HEK293T (cell line): ENCODE measurements around the gene IFT80.

ENCODE experiments used
- ARNT ChIP-seq: fragments of 450-650 bp; IDR thresholded peaks from 2 replicates; pipeline ENCODE4 v1.6.1; 2017; ENCODE audit warnings: mild to moderate bottlenecking
- BHLHE40 ChIP-seq: fragments of 450-650 bp; IDR thresholded peaks from 2 replicates; pipeline ENCODE4 v1.6.1; 2016; ENCODE audit warnings: mild to moderate bottlenecking, moderate library complexity, borderline replicate concordance
- FOXK2 ChIP-seq: fragments of 450-650 bp; IDR thresholded peaks from 2 replicates; pipeline ENCODE4 v1.6.1; 2016; ENCODE audit warnings: mild to moderate bottlenecking
- HDGF ChIP-seq: fragments of 450-650 bp; IDR thresholded peaks from 2 replicates; pipeline ENCODE4 v1.6.1; 2017; ENCODE audit warnings: antibody characterized with exemption, borderline replicate concordance
- SP1 ChIP-seq: fragments of 450-650 bp; IDR thresholded peaks from 2 replicates; pipeline ENCODE4 v1.6.1; 2017
- SUZ12 ChIP-seq: fragments of 450-650 bp; IDR thresholded peaks from 2 replicates; pipeline ENCODE4 v1.6.1; 2016; ENCODE audit warnings: mild to moderate bottlenecking
- TF ChIP-seq, protein P1 (sequence below): fragments of 450-650 bp; IDR thresholded peaks from 2 replicates; pipeline ENCODE4 v1.6.1; 2016

DNA sequence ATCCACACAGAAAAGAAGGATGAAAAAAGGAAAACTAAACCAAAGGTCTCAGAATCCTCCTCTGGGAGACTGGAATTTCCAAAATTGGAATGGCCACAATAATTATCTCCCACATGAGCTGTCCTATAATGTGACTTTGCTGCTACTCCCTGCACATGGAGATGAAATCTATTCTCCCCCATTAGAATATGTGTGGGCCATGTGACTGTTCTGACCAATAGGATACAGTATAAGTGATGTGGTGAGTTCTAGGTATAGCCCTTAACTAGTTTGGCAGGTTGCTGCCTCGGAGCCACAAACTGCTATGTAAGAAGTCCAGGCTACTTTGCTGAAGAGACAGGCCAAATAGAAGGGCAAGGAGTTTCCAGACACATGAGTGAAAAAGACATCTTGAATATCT is 45.4 kb upstream of the IFT80 start:
- TF ChIP-seq HDGF (no peak), BHLHE40 (no peak), FOXK2 (no peak), SUZ12 (no peak), ARNT (no peak), SP1 (no peak)
- TF ChIP-seq, protein P1, sequence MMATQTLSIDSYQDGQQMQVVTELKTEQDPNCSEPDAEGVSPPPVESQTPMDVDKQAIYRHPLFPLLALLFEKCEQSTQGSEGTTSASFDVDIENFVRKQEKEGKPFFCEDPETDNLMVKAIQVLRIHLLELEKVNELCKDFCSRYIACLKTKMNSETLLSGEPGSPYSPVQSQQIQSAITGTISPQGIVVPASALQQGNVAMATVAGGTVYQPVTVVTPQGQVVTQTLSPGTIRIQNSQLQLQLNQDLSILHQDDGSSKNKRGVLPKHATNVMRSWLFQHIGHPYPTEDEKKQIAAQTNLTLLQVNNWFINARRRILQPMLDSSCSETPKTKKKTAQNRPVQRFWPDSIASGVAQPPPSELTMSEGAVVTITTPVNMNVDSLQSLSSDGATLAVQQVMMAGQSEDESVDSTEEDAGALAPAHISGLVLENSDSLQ, result no peak
